Measurements from ENCODE around the gene PCDHA1.

The PCDHA1 gene

DNA sequence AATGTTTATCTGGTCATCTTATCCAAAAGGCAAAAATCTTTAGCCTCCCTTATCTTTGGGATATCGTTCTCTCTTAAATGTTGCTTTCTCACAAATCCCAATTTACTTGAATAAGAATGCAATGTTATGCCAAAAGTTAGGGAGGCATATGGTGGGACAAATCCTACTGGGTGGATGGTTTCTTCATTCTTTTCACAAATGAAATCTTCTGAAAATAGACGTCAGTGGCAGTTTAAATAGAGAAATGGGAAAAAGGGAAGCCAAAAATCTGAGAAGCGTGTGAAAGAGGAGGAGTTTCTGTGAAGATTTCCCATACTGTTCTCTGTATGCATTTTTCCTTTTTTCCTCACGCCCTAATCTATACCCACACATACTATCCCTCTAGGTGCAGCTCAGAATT is 137.7 kb downstream of the PCDHA1 start:
- no peak for DNase-seq

DNA sequence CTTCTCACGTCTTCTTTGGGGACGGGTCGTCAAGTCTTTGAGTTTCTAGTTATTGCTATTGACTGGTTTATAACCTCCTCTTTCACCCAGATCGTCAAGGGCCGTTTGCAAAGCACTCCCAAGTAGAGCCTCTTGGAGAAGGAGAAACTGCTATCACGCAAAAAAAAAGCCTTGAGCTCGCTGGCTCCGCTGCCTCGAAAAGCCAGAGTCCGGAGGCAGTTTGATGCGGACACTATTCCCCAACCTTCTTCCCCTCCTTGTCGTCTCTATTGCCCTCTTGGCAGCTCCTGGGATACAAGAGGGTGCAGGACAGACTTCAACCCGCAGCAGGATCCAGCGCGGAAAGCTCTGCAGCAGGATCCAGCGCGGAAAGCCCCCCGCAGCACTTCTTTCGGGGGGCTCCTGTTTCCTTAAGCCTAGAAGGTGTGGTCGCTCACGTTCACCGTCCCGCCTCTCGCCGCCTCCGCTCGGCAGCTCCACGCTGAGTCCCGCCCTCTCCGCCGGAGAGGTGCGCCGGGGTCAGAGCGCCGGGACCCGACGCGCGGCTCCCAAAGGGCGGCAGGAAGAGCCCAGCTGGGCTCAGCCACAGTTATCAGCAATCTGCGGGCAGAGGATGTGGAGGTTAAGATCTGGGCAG is 140.0 kb downstream of the PCDHA1 start, which contains the start of gene PCDHAC1:
TSS of gene PCDHAC1 (plus strand) at position 494 of the 637 bp plus-strand sequence. CDS start 594 bp downstream, outside the sequence.
- DNase-seq: peak in 1 of 14 donors; percentile 19

DNA sequence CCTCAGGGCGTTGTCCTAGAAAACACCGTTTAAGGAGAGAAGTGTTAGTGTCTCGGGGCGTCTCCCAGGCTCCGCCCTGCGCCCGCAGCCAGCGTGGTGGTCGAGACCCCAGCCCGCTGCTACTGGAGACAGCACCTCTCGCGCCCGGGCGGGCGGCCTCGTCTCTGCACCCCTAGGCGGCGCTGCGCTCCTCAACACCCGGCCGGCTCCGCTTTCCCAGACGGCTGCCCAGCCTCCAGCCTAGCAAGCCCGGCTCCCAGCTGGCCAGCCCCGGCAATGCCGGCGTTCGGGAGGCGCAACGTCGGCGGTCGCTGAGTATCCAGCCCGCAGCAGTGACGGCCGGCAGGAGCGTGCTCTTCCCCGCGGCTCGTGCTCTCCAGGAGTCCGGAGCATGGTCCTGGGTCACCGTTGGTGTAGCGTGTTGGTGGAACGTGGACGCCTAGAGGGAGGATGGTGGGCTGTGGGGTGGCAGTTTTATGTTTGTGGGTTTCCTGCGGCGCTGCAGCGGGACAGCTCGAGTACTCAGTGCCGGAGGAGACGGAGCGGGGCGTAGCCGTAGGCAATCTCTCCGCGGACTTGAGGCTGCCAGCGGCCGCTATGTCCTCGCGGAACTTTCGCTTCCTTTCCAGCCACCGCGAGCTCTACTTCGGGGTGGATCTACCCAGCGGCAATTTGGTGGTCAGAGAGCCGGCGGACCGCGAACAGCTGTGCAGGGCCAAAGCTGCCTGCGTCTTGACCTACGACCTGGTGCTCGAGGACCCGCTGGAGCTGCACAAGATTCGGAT is 140.7 kb downstream of the PCDHA1 start:
- peak; percentile 3 to 76 (median 55) for DNase-seq

DNA sequence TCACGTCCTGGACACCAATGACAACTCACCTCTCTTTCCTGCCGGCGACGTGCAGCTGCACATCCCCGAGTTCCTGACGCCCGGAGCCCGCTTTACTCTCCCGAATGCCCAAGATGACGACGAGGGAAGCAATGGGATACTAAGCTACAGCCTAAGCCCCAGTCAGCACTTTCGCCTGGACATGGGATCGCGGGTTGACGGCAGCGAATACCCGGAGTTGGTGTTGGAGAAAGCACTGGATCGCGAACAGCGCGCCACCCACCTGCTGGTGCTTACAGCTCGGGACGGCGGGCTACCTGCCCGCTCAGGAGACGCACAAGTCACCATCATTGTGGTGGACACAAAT is 141.3 kb downstream of the PCDHA1 start:
- DNase-seq: peak in 1 of 14 donors; percentile 38

DNA sequence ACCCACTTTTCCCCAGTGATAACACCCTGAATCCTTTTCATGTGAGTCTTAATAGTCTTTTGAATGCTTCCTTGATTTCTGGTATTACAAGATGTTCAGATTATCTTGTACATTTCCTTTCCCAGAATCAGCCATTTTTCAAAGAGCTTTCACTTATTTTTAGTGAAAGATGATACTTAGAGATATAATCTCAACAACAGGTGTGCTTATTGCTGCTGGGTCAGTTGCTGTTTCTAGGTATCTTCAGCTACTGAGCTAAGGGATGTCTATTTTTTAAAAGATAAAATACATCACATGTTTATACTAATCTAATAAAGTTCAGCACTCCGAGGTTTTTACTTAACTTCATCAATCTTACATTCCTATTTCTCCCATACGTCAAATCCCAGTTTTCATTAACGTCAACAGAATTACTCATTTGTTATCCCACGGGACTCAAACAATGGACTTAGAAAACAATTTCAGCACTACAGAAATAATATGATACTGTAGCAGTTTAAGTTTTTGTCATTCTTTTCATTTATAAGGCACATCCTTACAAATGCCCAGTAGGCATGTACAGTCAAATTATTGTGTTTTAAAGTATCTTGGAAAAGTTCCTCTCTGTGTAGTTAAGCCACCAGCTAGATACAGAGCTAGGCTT is 149.1 kb downstream of the PCDHA1 start:
- no peak for DNase-seq

DNA sequence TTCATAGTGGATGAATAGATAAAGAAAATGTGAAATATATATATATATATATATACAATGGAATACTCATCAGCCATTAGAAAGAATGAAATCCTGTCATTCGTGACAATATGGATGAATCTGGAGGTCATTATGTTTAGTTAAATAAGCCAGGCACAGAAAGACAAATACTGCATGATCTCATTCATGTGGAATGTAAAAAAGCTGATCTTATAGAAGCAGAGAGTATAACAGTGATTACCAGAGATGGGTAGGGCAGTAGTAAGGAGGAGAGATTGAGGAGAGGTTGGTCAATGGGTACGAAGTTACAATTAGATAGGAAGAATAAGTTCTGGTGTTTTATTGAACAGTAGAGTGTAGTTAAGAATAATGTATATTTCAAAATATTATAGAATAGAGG is 160.6 kb downstream of the PCDHA1 start:
- DNase-seq: no peak

DNA sequence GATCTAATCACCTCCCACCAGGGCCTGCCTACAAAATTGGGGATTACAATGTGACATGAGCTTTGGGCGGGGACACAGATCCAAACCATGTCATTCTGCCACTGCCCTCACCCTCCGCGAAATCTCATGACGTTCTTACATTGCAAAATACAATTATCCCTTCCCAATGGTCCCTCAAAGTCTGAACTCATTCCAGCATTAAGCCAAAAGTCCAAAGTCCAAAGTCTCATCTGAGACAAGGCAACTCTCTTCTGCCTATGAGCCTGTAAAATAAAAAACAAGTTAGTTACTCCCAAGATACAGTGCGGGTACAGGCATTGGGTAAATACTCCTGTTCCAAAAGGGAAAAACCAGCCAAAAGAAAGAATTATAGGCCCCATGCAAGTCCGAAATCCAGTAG is 165.7 kb downstream of the PCDHA1 start:
- no peak for DNase-seq

DNA sequence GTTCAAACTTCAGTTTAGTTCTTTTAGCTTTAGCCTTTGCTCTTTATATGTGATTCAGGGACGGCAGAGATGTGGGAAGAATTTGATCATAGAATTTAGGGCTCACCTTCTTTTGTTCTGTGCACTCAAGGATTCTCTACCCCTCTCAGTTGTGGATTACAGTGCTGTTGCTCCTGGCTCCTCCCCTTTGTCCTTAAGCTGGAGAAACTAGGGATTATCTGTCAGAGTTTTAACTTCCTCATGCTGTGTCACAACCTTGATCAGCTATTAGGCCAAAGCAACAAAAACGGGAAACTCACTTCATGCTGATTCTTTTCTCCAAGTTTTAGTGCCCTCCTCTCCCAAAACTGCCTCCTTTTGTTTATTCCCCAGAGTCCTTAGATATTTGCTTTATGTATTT is 167.3 kb downstream of the PCDHA1 start:
- no peak for DNase-seq

DNA sequence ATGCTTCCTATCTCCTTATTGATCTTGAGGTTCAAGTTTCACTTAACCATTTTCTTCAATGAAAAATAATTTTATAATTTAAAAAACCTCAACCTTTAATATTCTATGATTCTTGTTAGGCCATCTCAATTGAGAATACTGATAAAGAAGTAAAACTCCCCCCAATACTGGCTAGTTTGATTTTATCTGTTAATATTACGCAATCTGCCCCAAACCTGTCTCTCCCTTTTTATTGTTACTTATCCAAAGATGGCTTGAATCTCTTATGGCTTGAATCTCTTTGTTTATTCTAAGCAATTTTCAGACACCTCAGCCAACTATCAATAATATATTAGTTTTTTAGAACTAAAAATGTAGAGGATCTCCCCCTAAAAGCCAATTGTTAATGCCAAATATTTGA is 176.2 kb downstream of the PCDHA1 start:
- no peak for DNase-seq

DNA sequence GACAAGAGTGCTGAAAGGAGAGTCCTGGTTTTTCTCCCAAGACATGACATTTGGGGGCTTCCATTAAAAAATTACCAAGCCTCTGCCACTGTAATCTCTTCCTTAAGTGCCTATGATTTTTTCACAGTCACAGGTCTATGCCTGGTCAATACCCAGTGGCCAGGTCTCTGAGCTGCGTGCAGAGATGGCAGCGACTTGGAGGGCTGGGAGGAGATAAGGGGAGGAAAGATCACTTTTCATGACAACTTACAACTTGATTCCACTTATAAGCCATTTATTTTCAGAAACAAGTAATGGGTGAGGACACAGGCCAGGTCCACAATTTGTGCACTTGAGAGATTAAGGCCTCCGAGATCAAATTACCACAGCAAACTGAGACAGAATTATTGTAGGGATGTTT is 178.4 kb downstream of the PCDHA1 start:
- no peak for DNase-seq

DNA sequence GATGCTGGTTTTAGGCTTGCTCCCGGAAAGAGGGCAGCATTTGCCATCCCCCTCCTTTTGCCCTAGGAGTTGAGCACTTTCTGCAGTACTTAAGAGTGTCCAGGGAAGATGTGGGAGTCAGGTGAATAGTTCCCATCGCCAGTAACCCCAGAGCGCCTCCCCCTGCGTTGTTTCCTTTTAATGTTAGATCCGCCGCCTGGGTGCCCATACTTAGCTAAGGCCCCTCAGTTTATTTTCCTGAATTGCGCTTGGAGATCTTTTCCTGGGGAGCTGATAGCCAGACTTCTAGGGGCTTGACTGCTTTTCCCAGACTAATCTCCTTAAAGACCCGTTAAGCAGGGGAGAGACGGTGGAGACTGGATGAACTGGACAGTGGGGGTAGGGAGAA is 180.0 kb downstream of the PCDHA1 start:
- peak in 2 of 14 donors; percentile 63 to 67 for DNase-seq

DNA sequence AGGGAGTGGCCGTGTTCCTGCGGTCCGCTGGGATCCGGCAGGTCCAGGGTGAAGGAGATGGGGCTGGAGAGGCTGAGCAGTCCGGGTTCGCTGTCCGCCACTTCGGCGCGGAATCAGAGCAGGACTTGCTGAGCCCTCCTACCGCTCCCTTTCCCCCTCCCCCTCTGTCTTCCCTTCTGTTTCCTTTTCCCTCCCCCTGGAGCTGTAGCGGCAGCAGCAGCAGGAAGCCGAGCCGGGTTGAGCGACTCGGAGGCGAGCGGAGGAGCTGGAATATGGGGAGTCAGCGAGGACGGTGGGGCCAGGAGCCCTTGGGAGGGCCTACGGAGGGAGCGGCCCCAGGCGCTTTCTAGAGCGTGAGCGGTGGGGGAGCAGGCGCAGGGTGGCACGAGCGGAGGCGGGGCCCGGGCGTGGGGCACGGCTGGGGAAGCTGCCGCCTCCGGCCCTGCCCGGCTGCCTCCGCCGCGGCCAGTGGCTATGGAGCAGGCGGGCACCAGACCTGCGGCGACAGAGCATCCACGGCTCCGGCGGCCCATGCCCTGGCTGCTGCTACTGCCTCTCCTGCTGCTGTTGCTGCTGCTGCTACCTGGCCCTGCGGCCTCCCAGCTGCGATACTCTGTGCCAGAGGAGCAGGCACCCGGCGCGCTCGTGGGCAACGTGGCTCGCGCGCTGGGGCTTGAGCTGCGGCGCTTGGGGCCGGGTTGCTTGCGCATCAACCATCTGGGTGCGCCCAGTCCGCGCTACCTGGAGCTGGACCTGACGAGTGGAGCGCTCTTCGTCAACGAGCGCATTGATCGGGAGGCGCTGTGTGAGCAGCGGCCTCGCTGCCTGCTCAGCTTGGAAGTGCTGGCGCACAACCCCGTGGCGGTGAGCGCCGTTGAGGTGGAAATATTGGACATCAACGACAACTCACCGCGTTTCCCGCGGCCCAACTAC is 180.6 kb downstream of the PCDHA1 start, which contains the start of gene PCDHAC2:
TSS of gene PCDHAC2 (plus strand) at position 184 of the 933 bp plus-strand sequence. CDS start at position 475, 291 bp downstream.
- peak in 12 of 14 donors; percentile 27 to 84 (median 67) for DNase-seq

DNA sequence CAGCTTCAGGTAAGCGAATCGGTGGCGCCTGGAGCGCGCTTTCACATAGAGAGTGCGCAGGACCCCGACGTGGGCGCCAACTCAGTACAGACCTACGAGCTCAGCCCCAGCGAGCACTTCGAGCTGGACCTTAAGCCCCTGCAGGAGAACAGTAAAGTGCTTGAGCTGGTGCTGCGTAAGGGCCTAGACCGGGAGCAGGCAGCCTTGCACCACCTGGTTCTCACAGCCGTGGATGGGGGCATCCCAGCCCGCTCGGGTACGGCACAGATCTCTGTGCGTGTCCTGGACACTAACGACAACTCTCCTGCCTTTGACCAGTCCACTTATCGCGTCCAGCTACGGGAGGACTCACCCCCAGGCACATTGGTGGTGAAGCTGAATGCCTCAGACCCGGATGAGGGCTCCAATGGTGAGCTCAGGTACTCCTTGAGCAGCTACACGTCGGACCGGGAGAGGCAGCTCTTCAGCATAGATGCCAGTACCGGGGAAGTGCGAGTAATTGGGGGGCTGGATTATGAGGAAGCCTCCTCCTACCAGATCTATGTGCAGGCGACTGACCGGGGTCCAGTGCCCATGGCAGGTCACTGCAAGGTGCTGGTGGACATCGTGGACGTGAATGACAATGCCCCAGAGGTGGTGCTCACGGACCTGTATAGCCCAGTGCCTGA is 181.4 kb downstream of the PCDHA1 start:
- peak in 1 of 14 donors; percentile 26 for DNase-seq

DNA sequence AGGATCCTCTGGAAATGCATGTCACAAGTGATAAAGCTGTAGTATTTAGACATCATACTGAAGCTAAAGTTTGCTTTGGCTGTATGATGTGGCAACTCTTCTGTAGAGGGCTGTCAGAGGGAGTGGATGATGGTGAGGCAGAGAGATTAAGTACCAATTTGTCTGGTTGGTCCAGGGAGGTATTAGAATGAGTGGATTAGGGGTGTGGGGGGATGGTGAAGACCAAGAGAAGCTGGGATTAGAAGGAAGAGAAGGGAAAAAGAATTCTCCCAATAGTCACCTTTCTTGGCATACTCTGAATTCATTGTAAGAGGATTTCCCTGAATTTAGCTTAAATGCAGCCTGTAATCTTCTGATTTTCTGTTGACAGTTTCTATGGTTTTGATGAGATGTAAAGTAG is 183.9 kb downstream of the PCDHA1 start:
- peak in 1 of 14 donors; percentile 13 for DNase-seq

DNA sequence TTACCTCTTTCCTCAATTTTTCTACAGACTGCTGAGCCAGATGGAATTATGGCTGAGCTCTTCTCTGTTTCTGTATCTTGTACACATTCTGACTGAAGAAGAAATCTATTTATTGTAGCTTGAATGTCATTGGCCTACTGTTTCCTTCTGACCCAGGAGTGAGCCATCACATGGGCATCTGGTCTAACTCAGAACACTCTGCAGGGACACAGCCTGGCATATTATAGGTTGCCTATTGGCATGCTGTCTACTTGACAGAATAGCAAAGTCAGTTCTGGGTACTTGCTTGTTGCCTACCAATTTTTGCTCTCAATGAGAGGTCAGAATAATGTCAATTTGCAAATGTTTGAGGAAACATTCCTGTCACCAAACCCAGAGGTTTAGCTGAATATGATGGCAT is 187.6 kb downstream of the PCDHA1 start:
- DNase-seq: peak in 1 of 14 donors; percentile 33

DNA sequence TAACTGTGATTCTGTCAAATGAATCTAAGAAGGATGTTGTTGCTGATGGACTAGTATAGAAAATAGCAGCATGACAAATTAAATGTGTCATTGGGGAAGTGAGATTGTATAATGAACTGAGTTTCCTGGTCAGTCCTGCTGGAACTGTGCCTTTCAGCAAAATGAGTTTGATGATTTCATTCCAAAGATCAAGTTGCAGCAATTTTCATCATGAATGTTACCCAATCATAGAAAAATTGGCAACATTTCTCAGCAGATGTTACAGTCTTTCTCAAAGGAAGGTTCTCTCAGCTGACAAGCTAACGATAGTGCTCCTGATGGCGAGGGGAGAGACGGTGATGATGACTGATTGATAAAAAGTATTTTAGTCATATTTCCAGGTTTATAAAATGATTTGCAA is 191.1 kb downstream of the PCDHA1 start:
- no peak for DNase-seq

DNA sequence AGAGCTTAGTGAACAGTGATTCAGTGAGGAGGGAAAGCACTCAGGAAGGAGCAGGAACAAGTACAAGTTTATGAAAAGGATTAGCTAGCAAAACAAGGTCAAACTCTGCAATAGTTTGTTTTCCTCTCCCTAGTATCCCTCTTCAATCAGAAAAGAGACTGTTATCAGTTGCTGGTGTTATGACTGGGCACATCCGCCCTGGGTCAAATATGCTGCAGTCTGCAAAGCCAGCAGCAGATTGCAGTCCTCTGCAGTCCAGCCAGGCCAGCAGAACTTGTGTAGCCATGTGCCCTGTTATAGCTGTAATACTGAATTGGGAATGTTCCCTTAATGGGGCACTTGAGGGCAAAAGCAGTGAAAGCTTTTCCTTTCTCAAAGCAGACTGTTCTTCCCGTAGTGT is 192.3 kb downstream of the PCDHA1 start:
- DNase-seq: no peak

DNA sequence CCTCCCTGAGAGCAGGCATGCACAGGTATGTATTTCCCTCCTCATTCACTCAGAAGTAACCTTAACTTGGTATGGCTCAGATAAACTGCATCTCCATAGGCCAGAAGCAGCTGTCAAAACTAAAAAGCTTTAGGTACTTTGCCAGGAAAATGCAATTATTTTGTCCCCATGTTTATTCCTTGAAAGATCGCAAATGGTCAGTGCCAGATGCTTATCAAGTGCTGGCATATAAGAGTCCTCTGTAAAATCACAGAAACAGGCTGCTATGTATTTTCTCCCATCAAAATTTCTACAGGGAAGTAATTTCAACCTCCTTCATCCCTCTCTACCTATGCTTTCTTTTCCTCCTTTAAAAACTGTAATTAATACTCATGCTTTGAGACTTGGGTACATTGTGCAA is 193.0 kb downstream of the PCDHA1 start:
- no peak for DNase-seq

DNA sequence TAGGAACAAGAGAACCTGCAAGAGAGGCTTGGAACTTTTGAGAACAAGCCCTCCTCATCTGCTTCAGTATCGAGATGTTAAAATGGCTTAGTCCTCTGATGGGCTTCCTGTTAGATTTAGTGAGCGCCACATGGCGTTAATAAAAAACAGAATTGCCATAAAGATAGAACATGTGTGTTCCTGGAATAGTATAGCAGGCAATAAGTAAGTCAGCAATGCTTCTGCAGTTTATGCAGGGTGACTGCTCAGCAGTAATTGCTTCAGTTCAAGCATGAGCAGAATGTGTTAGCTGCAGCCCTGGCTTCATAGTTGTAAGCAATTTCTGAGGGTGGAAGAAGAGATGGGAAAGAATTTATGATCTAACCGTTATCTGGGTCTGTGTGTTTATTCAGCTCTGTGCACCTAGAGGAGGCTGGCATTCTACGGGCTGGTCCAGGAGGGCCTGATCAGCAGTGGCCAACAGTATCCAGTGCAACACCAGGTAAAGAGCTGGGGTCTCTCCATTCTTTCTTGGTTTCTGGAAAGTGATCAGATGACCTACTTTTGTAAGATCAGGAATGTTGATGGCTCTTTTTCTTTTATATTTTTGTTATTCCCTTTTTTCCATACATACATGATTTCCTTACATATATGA is 196.3 kb downstream of the PCDHA1 start:
- DNase-seq: no peak

DNA sequence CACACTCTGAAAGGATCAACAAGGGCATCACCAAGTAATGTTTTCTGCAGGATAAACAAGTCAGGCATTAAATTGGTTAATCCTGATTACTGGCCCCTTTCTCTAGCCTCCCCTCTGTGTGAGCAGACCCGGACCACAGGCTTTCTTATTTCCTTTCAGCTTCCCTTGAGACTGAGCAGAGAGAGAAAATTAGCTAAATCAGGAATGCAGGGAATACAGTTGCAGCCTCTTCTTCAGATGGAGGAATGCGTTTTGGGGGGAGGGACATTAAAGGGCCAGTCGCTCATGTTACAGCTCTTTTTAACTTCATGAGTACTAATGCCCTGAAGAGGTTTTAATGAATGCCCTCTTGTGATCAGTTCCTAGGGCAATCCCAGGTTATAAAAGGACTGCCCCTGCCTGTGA is 200.2 kb downstream of the PCDHA1 start:
- DNase-seq: no peak

DNA sequence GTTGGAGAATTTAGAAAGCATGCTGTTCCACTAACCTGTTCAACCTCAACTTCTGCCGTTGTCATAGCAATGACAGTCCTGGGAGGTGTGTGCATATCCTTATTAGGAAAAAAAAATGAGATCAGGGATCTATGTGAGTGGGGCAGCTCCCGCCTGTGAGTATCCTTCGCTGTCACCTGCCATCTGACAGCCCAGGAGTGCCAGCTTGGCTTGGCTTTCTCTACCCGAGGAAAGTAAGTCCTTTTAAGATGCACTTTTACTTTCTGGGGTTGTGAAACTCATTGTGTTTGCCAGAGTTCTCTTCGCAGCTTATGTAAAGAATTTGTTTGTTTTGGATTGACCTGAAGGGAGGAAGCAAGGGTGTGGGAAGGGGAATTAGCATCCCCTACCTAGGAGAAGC is 202.2 kb downstream of the PCDHA1 start:
- peak in 1 of 14 donors; percentile 82 for DNase-seq

Measured in C1 segment of cervical spinal cord (tissue), 14 donors.